Dendritic cell treated with granulocyte-macrophage colony-stimulating factor and Interleukin-4, amounts not matched to agents 40 ng/mL and 50 ng/mL, for 4 days (primary cell): ENCODE results near the gene ST3GAL5.
"Not testable (repeated sequence)": the region's sequence is repeated elsewhere in the genome, so short reads cannot be mapped to it uniquely, and the experiment has no call there.

ENCODE experiments used
- H3K27ac Mint-ChIP-seq: one replicate; pipeline ENCODE4 v1.8.0; 2022; ENCODE audit warnings: mild to moderate bottlenecking, mixed read lengths
- H3K27me3 Mint-ChIP-seq: one replicate; pipeline ENCODE4 v1.8.0; 2022; ENCODE audit warnings: mild to moderate bottlenecking, mixed read lengths
- H3K36me3 Mint-ChIP-seq: one replicate; pipeline ENCODE4 v1.8.0; 2022; ENCODE audit warnings: low read depth, mixed read lengths
- H3K4me1 Mint-ChIP-seq: one replicate; pipeline ENCODE4 v1.8.0; 2022; ENCODE audit warnings: low read depth, mixed read lengths
- H3K4me3 Mint-ChIP-seq: one replicate; pipeline ENCODE4 v1.8.0; 2022; ENCODE audit warnings: mild to moderate bottlenecking, moderate library complexity, mixed read lengths
- H3K9me3 Mint-ChIP-seq: one replicate; pipeline ENCODE4 v1.8.0; 2022; ENCODE audit warnings: mixed read lengths
- intact Hi-C: fragments of 100-400 bp; cut with micrococcal nuclease; formaldehyde crosslinking; loops from one replicate; pipeline ENCODE4 v1.15.0; 2022

Gene ST3GAL5

GRCh38 chr2:85838181-85838580, 50.6 kb downstream of the ST3GAL5 start:
- intact Hi-C loops: no loop called here
- no peaks in the 10 kb centered on the region for H3K27me3 Mint-ChIP-seq
- no peak overlapping the region for H3K4me3 Mint-ChIP-seq
- H3K4me1 Mint-ChIP-seq: peaks cover 10% of the 10 kb centered on the region
- H3K36me3 Mint-ChIP-seq: peaks cover 44% of the 10 kb centered on the region
- no peaks in the 10 kb centered on the region for H3K9me3 Mint-ChIP-seq
- H3K27ac Mint-ChIP-seq: no peak overlapping the region

- Mint-ChIP-seq H3K27me3 (no peaks in the 10 kb centered on the region), H3K4me1 (no peaks in the 10 kb centered on the region), H3K36me3 (peaks cover 13% of the 10 kb centered on the region), H3K4me3 (no peak overlapping the region), H3K9me3 (no peaks in the 10 kb centered on the region), H3K27ac (no peak overlapping the region)
- intact Hi-C loops: no loop called here
Measured at GRCh38 chr2:85834466-85834865, 54.3 kb downstream of the ST3GAL5 start.

GRCh38 chr2:85831735-85832134, 57.1 kb downstream of the ST3GAL5 start:
- Mint-ChIP-seq H3K27ac (no peak overlapping the region), H3K9me3 (no peaks in the 10 kb centered on the region), H3K36me3 (no peaks in the 10 kb centered on the region), H3K4me3 (no peak overlapping the region), H3K27me3 (peaks cover 5% of the 10 kb centered on the region), H3K4me1 (peaks cover 6% of the 10 kb centered on the region)
- intact Hi-C loops: no loop called here

GRCh38 chr2:85830645-85831044, 58.1 kb downstream of the ST3GAL5 start:
- peaks cover 6% of the 10 kb centered on the region for H3K4me1 Mint-ChIP-seq
- peaks cover 5% of the 10 kb centered on the region for H3K27me3 Mint-ChIP-seq
- no peaks in the 10 kb centered on the region for H3K36me3 Mint-ChIP-seq
- H3K9me3 Mint-ChIP-seq: no peaks in the 10 kb centered on the region
- H3K4me3 Mint-ChIP-seq: no peak overlapping the region
- H3K27ac Mint-ChIP-seq: no peak overlapping the region
- intact Hi-C loops: no loop called here

- not testable (repeated sequence) for H3K27me3 Mint-ChIP-seq, H3K36me3 Mint-ChIP-seq, H3K9me3 Mint-ChIP-seq, H3K27ac Mint-ChIP-seq, H3K4me3 Mint-ChIP-seq
- H3K4me1 Mint-ChIP-seq: peaks cover 14% of the 10 kb centered on the region
- intact Hi-C loops: loop anchor here (5.0 kb wide), 1 partner anchor 58 kb away; the partner anchor contains the start of gene ST3GAL5
Measured at GRCh38 chr2:85829394-85829793, 59.4 kb downstream of the ST3GAL5 start.

GRCh38 chr2:85828725-85829124, 60.1 kb downstream of the ST3GAL5 start:
- H3K4me3 Mint-ChIP-seq: no peak overlapping the region
- intact Hi-C loops: loop anchor here (5.0 kb wide), 1 partner anchor 59 kb away; the partner anchor contains the start of gene ST3GAL5
- H3K27me3 Mint-ChIP-seq: peaks cover 5% of the 10 kb centered on the region
- H3K27ac Mint-ChIP-seq: no peak overlapping the region
- H3K36me3 Mint-ChIP-seq: no peaks in the 10 kb centered on the region
- H3K4me1 Mint-ChIP-seq: peaks cover 16% of the 10 kb centered on the region
- no peaks in the 10 kb centered on the region for H3K9me3 Mint-ChIP-seq

GRCh38 chr2:85827879-85828569, 60.8 kb downstream of the ST3GAL5 start:
- Mint-ChIP-seq H3K9me3 (no peaks in the 10 kb centered on the region), H3K4me3 (no peak overlapping the region), H3K27ac (no peak overlapping the region), H3K27me3 (peaks cover 5% of the 10 kb centered on the region), H3K4me1 (peaks cover 16% of the 10 kb centered on the region), H3K36me3 (no peaks in the 10 kb centered on the region)
- intact Hi-C loops: loop anchor here (1.0 to 5.0 kb wide), 2 partner anchors 59 to 252 kb away; partner anchors contain the start of gene ST3GAL5

GRCh38 chr2:85826990-85827878, 61.6 kb downstream of the ST3GAL5 start:
- H3K27ac Mint-ChIP-seq: no peak overlapping the region
- peaks cover 7% of the 10 kb centered on the region for H3K27me3 Mint-ChIP-seq
- intact Hi-C loops: loop anchor here (1.0 to 5.0 kb wide), 2 partner anchors 60 to 253 kb away; partner anchors contain the start of gene ST3GAL5
- peaks cover 16% of the 10 kb centered on the region for H3K4me1 Mint-ChIP-seq
- H3K9me3 Mint-ChIP-seq: no peaks in the 10 kb centered on the region
- no peak overlapping the region for H3K4me3 Mint-ChIP-seq
- no peaks in the 10 kb centered on the region for H3K36me3 Mint-ChIP-seq

GRCh38 chr2:85823951-85824350, 64.8 kb downstream of the ST3GAL5 start:
- H3K36me3 Mint-ChIP-seq: no peaks in the 10 kb centered on the region
- H3K4me3 Mint-ChIP-seq: no peak overlapping the region
- intact Hi-C loops: no loop called here
- peaks cover 16% of the 10 kb centered on the region for H3K4me1 Mint-ChIP-seq
- no peak overlapping the region for H3K27ac Mint-ChIP-seq
- H3K9me3 Mint-ChIP-seq: no peaks in the 10 kb centered on the region
- peaks cover 14% of the 10 kb centered on the region for H3K27me3 Mint-ChIP-seq

GRCh38 chr2:85822766-85823165, 66.0 kb downstream of the ST3GAL5 start:
- H3K4me1 Mint-ChIP-seq: peaks cover 13% of the 10 kb centered on the region
- no peak overlapping the region for H3K4me3 Mint-ChIP-seq
- intact Hi-C loops: no loop called here
- H3K27me3 Mint-ChIP-seq: peaks cover 20% of the 10 kb centered on the region
- H3K27ac Mint-ChIP-seq: no peak overlapping the region
- H3K36me3 Mint-ChIP-seq: no peaks in the 10 kb centered on the region
- no peaks in the 10 kb centered on the region for H3K9me3 Mint-ChIP-seq

GRCh38 chr2:85819811-85820510, 68.8 kb downstream of the ST3GAL5 start:
- H3K36me3 Mint-ChIP-seq: no peaks in the 10 kb centered on the region
- no peaks in the 10 kb centered on the region for H3K9me3 Mint-ChIP-seq
- peaks cover 30% of the 10 kb centered on the region for H3K27me3 Mint-ChIP-seq
- peaks cover 8% of the 10 kb centered on the region for H3K4me1 Mint-ChIP-seq
- intact Hi-C loops: no loop called here
- no peak overlapping the region for H3K4me3 Mint-ChIP-seq
- H3K27ac Mint-ChIP-seq: no peak overlapping the region

GRCh38 chr2:85814802-85815550, 73.8 kb downstream of the ST3GAL5 start:
- Mint-ChIP-seq H3K9me3 (no peaks in the 10 kb centered on the region), H3K27ac (no peak overlapping the region), H3K4me1 (no peaks in the 10 kb centered on the region), H3K36me3 (no peaks in the 10 kb centered on the region), H3K27me3 (peaks cover 45% of the 10 kb centered on the region), H3K4me3 (no peak overlapping the region)
- intact Hi-C loops: loop anchor here (1.0 to 5.0 kb wide), 3 partner anchors 63 to 178 kb away; partner anchors contain the start of gene ATOH8
